ENCODE results near the gene MEF2C.

- TF ChIP-seq CTCF (IDR thresholded peaks at IDR 0.05) (no peak), POLR2A (IDR thresholded peaks at IDR 0.05) (no peak)
Observed at GRCh38 chr5:88718736-88719135, 164.2 kb downstream of the MEF2C start.
